GM18508 (cell line): ENCODE results near the gene SLC26A8.

Experiments
- ATAC-seq: cut with Tn5 transposase; IDR thresholded peaks from one replicate; pipeline ENCODE4 v1.9.1; 2021; ENCODE audit warnings: moderate number of reproducible peaks; ENCODE audit not compliant: insufficient read depth, unreplicated experiment

SLC26A8 gene

DNA sequence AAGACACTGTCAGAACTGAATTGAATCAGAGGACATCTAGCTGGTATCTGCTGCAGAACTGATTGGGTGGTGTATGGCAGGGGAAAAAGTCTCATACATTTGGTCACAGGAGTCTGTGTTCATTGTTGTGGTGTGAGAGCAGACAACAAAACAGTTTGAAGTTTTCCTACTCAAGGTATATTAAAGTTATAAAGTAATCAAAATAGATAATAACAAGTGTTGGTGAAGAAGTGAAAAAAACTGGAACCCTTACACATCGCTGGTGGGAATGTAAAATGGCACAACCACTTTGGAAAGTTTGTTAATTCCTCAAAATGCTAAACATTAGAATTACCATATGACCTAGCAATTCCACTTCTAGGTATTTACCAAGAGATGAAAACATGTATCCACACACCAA, 128.2 kb downstream of the SLC26A8 start:
- no peak for ATAC-seq

- ATAC-seq, result no peak
Measured at GRCh38 chr6:35895560-35895959, 128.9 kb downstream of the SLC26A8 start.

DNA sequence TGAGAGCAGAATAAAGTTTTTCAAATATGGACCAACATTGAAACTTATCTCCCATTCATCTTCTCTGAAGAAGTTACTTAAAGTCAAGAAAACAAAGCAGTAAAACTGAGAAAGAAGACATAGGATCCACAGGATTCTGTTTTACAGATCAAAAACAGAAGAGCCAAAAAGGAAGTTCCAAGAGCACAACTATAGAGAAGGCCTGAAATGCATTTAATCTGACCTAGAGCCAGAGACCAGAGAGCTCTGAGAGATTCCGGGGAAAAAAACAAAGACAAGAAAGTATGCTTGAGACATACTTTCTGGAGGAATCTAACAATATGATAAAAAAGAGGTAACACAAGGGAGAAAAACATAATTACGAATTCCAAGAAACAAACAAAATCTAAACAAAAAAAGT, 129.7 kb downstream of the SLC26A8 start:
- ATAC-seq, result no peak
